ENCODE results near the gene LRBA. TPM values are rescaled to one million over a fixed set of nuclear protein-coding genes. Genes with fewer than 3 reads are reported as not detected.

Gene LRBA
- total RNA-seq, 1 experiment from 2014 or later: 55.3 TPM

- no CpG with 5 or more reads among the region's 16 CpGs for WGBS (ENCODE audit: extremely low coverage, insufficient read length, low lambda C conversion rate)
- no peaks in the 10 kb centered on the region for H3K79me2 ChIP-seq (ENCODE audit: insufficient read depth, low read length)
- H3K27ac Mint-ChIP-seq: no peak overlapping the region
These were observed 759.4 kb downstream of the LRBA start for GRCh38 chr4:150255610-150256224.

More at GRCh38 chr4:150255610-150256224, 759.4 kb downstream of the LRBA start:
- Histone ChIP-seq H3K4me2 (ENCODE audit: insufficient read depth, insufficient read length, low read length) (no peak overlapping the region), H3K4ac (ENCODE audit: low read depth, low read length) (no peak overlapping the region), H2BK20ac (ENCODE audit: low read depth, low read length, poor library complexity, severe bottlenecking) (no peak overlapping the region), H3T11ph (ENCODE audit: low read length) (no peak overlapping the region), H2BK12ac (ENCODE audit: insufficient read length, low read depth, low read length) (no peak overlapping the region), H2BK15ac (ENCODE audit: low read depth, low read length) (no peak overlapping the region), H4K5ac (ENCODE audit: insufficient read length, low read depth, low read length) (no peak overlapping the region), H4K8ac (replicated peaks; ENCODE audit: insufficient read length, low read depth, low read length) (no peak overlapping the region), H3K4me1 (ENCODE audit: insufficient read depth, low read length) (0 out of 2 replicates have a peak, but pooled peaks cover 3% of the 10 kb centered on the region), H2BK5ac (ENCODE audit: insufficient read length, low read length) (no peak overlapping the region), H3K27ac (ENCODE audit: insufficient read length, low read depth, low read length) (no peak overlapping the region), H3K79me1 (ENCODE audit: insufficient read depth, low read depth, low read length, poor library complexity, severe bottlenecking) (no peaks in the 10 kb centered on the region), H3K18ac (ENCODE audit: insufficient read length, low read depth, low read length) (no peak overlapping the region), H3K14ac (ENCODE audit: insufficient read depth, low read length) (no peak overlapping the region), H3K23ac (ENCODE audit: insufficient read length, low read depth, low read length) (no peak overlapping the region), H3K23me2 (ENCODE audit: insufficient read length, low read depth, low read length, poor library complexity, severe bottlenecking) (no peaks in the 10 kb centered on the region), H3K27me3 (ENCODE audit: insufficient read depth, low read length) (no peaks in the 10 kb centered on the region), H4K91ac (ENCODE audit: insufficient read length, low read depth, low read length) (no peak overlapping the region), H3K9ac (ENCODE audit: extremely low read depth, insufficient read length, low read length) (no peak overlapping the region), H2AK5ac (ENCODE audit: insufficient read length, low read length) (no peak overlapping the region), H2BK120ac (ENCODE audit: low read depth, low read length, poor library complexity, severe bottlenecking) (no peak overlapping the region), H2AFZ (ENCODE audit: low read length) (no peak overlapping the region), H3K56ac (ENCODE audit: insufficient read length, low read depth, low read length) (no peak overlapping the region), H3K9me3 (ENCODE audit: control insufficient read depth, low read depth, low read length) (no peaks in the 10 kb centered on the region), H4K20me1 (ENCODE audit: control insufficient read depth, insufficient read depth, insufficient read length) (no peaks in the 10 kb centered on the region)
- DNase-seq: no peak
- peaks cover 37 to 38% of the 10 kb centered on the region in 2 experiments for H3K4me1 Mint-ChIP-seq
- no peak overlapping the region; a peak in 1 of 5 replicates for H3K4me3 Mint-ChIP-seq
- H3K27me3 Mint-ChIP-seq (ENCODE audit: low read depth): no peaks in the 10 kb centered on the region; the same call in none of the 2 replicates
- peaks cover 0 to 4% (median 0%) of the 10 kb centered on the region in 3 experiments; a peak in 1 of 7 replicates for H3K36me3 Mint-ChIP-seq (ENCODE audit: insufficient read depth in 1 of 3, low read depth in 3 of 3)
- TF ChIP-seq CTCF (conservative IDR thresholded peaks at IDR 0.05): no peak
- H3K9me3 Mint-ChIP-seq: peaks cover 3 to 4% of the 10 kb centered on the region in 2 experiments; a peak in 3 of 5 replicates
